Activated CD4-positive, alpha-beta T cell treated with anti-CD3 and anti-CD28 coated beads for 4 hours (primary cell): Measurements from ENCODE around the gene LIPH.
"Not testable (repeated sequence)": the region's sequence is repeated elsewhere in the genome, so short reads cannot be mapped to it uniquely, and the experiment has no call there.

Source experiments
- DNase-seq, 2 donors: peaks; one replicate each; pipeline ENCODE4 v3.0.0-alpha.2; 2020

The LIPH gene

GRCh38 chr3:185479373-185479945 lies 72.9 kb downstream of the LIPH start:
- DNase-seq = no peak

DNA sequence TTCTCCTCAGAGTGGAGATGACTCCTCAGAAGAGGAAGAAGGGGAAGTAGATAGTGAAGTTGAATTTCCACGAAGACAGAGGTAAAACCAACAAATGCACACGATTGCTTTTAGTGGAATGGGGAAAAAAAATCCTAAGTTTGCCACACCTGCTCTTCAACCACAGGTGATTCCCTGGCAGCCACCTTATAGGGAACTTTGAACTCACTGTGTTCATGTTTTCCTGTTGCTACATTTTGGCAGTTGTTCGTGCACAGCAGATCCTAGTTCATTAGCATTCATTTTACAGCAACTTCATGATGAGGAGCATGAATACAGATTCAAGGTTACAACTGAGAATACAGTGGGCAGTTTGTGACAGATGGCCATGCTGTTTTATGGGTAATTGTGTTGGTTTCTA lies 75.1 kb downstream of the LIPH start:
- DNase-seq = no peak

DNA sequence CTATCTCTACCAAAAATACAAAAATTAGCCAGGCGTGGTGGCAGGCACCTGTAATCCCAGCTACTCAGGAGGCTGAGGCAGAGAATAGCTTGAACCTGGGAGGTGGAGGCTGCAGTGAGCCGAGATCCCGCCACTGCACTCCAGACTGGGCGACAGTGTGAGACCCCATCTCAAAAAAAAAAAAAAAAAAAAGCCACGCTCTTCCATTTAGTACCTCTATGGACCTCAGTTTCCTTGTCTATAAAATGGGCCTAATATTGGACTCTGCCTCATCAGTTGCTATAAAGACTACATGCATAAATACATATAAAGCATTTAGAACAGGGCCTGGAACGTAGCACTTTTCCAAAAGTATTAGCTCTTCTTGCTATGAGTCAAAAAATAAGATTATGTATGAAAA lies 77.5 kb downstream of the LIPH start:
- not testable (repeated sequence) for DNase-seq

DNA sequence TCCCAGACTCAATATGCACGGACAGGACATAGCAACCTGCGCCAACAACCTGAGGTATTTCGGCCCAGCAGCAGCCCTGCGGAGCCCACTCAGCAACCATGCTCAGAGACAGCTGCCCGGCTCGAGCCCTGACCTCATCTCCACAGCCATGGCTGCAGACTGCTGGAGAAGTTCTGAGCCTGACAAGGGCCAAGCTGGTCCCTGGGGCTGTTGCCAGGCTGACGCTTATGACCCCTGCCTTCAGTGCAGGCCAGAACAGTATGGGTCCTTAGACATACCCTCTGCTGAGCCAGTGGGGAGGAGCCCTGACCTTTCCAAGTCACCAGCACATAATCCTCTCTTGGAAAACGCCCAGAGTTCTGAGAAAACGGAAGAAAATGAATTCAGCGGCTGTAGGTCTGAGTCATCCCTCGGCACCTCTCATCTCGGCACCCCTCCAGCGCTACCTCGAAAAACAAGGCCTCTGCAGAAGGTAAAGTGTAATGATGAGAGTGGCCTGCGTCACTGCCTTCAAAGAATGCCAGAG lies 79.0 kb downstream of the LIPH start:
- no peak for DNase-seq

- DNase-seq = no peak
Observed at GRCh38 chr3:185470323-185470722, 82.1 kb downstream of the LIPH start.

DNA sequence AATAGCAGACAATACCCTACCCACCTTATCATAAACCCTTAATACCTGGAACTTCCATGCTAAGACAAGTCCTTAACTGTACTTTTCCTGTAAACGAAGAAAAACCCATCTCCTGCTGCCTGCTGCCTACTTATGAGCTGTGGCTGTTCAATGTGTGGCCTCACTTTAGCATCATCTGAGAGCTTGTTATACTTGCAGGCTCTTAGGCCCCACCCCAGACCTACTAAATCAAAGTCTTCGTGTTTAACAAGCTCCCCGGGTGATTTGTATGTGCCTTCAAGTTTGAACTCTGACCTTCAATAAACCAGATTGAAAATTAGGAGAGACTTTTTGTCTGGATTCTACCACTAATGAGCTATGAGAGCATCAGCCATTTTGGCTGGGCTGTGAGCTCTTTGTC lies 82.8 kb downstream of the LIPH start:
- no peak for DNase-seq

GRCh38 chr3:185466123-185466522 lies 86.3 kb downstream of the LIPH start:
- not testable (repeated sequence) for DNase-seq

DNA sequence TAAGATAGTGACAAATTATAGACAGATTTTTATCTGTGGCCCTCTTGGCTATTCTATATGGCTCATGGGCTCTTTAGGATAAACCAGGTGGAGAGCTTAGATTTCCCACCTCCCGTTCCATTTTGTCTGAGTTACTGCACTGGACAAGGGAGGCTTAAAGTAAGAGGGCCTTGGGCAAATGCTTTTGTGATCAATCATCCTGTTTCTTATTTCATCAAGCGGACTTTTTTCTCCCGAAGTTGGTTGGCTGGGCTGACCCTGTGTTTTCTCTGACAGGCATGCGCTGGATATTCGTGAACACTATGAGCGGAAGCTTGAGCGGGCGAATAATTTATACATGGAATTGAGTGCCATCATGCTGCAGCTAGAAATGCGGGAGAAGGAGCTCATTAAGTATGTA lies 86.9 kb downstream of the LIPH start:
- DNase-seq = no peak

DNA sequence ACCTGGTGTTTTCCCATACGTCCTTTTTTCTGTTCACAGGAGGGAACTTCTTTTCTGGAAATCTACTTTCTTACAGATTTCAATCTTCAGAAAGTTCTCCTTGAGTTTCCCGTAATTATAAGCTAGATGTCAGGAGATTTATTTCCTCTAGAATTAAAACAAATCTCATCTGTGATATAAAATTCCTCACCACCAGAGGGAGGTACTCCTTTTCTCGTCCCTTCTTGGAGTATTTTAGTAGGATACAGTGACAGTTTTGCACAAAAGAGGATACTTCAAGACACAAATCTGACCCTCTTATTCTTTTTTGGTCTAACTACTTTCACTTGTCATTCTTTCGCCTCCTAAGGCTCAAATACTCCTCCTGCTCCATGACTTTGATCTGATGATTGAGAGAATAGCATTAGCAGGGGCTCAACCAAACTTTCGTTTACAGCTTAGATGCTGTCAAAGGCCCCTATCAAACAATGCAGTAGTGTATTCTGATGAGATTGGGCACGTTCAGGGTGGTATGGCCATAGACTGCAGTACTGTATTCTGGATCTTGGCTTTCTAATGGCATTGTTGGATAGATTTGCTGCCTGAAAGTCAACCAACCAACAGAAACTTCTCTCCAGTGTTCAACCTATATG lies 91.6 kb downstream of the LIPH start:
- no peak for DNase-seq

- no peak for DNase-seq
Observed at GRCh38 chr3:185460309-185460708, 92.1 kb downstream of the LIPH start.

- no peak for DNase-seq
Observed at GRCh38 chr3:185457376-185457775, 95.0 kb downstream of the LIPH start.
